ENCODE results near the gene FAM181B.
"Not testable (repeated sequence)": the region's sequence is repeated elsewhere in the genome, so short reads cannot be mapped to it uniquely, and the experiment has no call there.

FAM181B gene

GRCh38 chr11:82718307-82718706, 15.4 kb downstream of the FAM181B start:
- no peak for DNase-seq (ENCODE audit: low read depth, low spot score)
- Histone ChIP-seq H3K27me3 (ENCODE audit: control insufficient read depth, insufficient read depth, low read length) (no peaks in the 10 kb centered on the region), H3K4me1 (ENCODE audit: control insufficient read depth, insufficient read depth, low read length) (no peaks in the 10 kb centered on the region; the same call in 1 of the 2 replicates), H3K9me3 (ENCODE audit: control insufficient read depth, insufficient read depth, low read length) (no peaks in the 10 kb centered on the region), H3K4me3 (ENCODE audit: low read length) (no peak overlapping the region), H3K36me3 (ENCODE audit: control insufficient read depth, insufficient read depth, low read length) (no peaks in the 10 kb centered on the region), H3K27ac (ENCODE audit: low read length) (no peak overlapping the region)
- WGBS (ENCODE audit: insufficient coverage, insufficient read length) = no CpG with 5 or more reads among the region's 5 CpGs

- Histone ChIP-seq H3K27ac (ENCODE audit: low read length) (no peak overlapping the region), H3K27me3 (ENCODE audit: control insufficient read depth, insufficient read depth, low read length) (no peaks in the 10 kb centered on the region), H3K4me3 (ENCODE audit: low read length) (no peak overlapping the region), H3K4me1 (ENCODE audit: control insufficient read depth, insufficient read depth, low read length) (no peaks in the 10 kb centered on the region; the same call in 1 of the 2 replicates), H3K36me3 (ENCODE audit: control insufficient read depth, insufficient read depth, low read length) (no peaks in the 10 kb centered on the region), H3K9me3 (ENCODE audit: control insufficient read depth, insufficient read depth, low read length) (no peaks in the 10 kb centered on the region)
- DNase-seq (ENCODE audit: low read depth, low spot score) = no peak
- no CpG with 5 or more reads among the region's 14 CpGs for WGBS (ENCODE audit: insufficient coverage, insufficient read length)
Measured at GRCh38 chr11:82714346-82715174, 19.1 kb downstream of the FAM181B start.

- Histone ChIP-seq H3K27ac (ENCODE audit: low read length) (no peak overlapping the region), H3K36me3 (ENCODE audit: control insufficient read depth, insufficient read depth, low read length) (no peaks in the 10 kb centered on the region)
- no peak for DNase-seq (ENCODE audit: low read depth, low spot score)
Measured at GRCh38 chr11:82711648-82712047, 22.0 kb downstream of the FAM181B start.

GRCh38 chr11:82703796-82704195, 29.9 kb downstream of the FAM181B start:
- H3K9me3 ChIP-seq (ENCODE audit: control insufficient read depth, insufficient read depth, low read length) = no peaks in the 10 kb centered on the region
- no CpG with 5 or more reads among the region's 5 CpGs for WGBS (ENCODE audit: insufficient coverage, insufficient read length)
- no peak overlapping the region for H3K4me3 ChIP-seq (ENCODE audit: low read length)
- H3K27me3 ChIP-seq (ENCODE audit: control insufficient read depth, insufficient read depth, low read length) = no peaks in the 10 kb centered on the region
- no peak for DNase-seq (ENCODE audit: low read depth, low spot score)
- no peaks in the 10 kb centered on the region for H3K36me3 ChIP-seq (ENCODE audit: control insufficient read depth, insufficient read depth, low read length)
- no peaks in the 10 kb centered on the region for H3K4me1 ChIP-seq (ENCODE audit: control insufficient read depth, insufficient read depth, low read length)
- no peak overlapping the region for H3K27ac ChIP-seq (ENCODE audit: low read length)

More at GRCh38 chr11:82711648-82712047, 22.0 kb downstream of the FAM181B start:
- H3K4me3 ChIP-seq (ENCODE audit: low read length) = no peak overlapping the region
- H3K4me1 ChIP-seq (ENCODE audit: control insufficient read depth, insufficient read depth, low read length) = no peaks in the 10 kb centered on the region
- no peaks in the 10 kb centered on the region for H3K27me3 ChIP-seq (ENCODE audit: control insufficient read depth, insufficient read depth, low read length)
- H3K9me3 ChIP-seq (ENCODE audit: control insufficient read depth, insufficient read depth, low read length) = no peaks in the 10 kb centered on the region

- WGBS (ENCODE audit: insufficient coverage, insufficient read length) = no CpG with 5 or more reads among the region's 2 CpGs
- Histone ChIP-seq H3K36me3 (ENCODE audit: control insufficient read depth, insufficient read depth, low read length) (no peaks in the 10 kb centered on the region), H3K4me3 (ENCODE audit: low read length) (no peak overlapping the region), H3K27ac (ENCODE audit: low read length) (no peak overlapping the region), H3K4me1 (ENCODE audit: control insufficient read depth, insufficient read depth, low read length) (no peaks in the 10 kb centered on the region), H3K9me3 (ENCODE audit: control insufficient read depth, insufficient read depth, low read length) (no peaks in the 10 kb centered on the region), H3K27me3 (ENCODE audit: control insufficient read depth, insufficient read depth, low read length) (no peaks in the 10 kb centered on the region)
- no peak for DNase-seq (ENCODE audit: low read depth, low spot score)
Measured at GRCh38 chr11:82703226-82703625, 30.4 kb downstream of the FAM181B start.

GRCh38 chr11:82701847-82702520, 31.7 kb downstream of the FAM181B start:
- Histone ChIP-seq H3K9me3 (ENCODE audit: control insufficient read depth, insufficient read depth, low read length) (no peaks in the 10 kb centered on the region), H3K27ac (ENCODE audit: low read length) (no peak overlapping the region), H3K27me3 (ENCODE audit: control insufficient read depth, insufficient read depth, low read length) (no peaks in the 10 kb centered on the region), H3K36me3 (ENCODE audit: control insufficient read depth, insufficient read depth, low read length) (no peaks in the 10 kb centered on the region), H3K4me3 (ENCODE audit: low read length) (no peak overlapping the region), H3K4me1 (ENCODE audit: control insufficient read depth, insufficient read depth, low read length) (no peaks in the 10 kb centered on the region)
- no peak for DNase-seq (ENCODE audit: low read depth, low spot score)
- no CpG with 5 or more reads among the region's 7 CpGs for WGBS (ENCODE audit: insufficient coverage, insufficient read length)

- Histone ChIP-seq H3K27me3 (ENCODE audit: control insufficient read depth, insufficient read depth, low read length) (no peaks in the 10 kb centered on the region), H3K9me3 (ENCODE audit: control insufficient read depth, insufficient read depth, low read length) (no peaks in the 10 kb centered on the region), H3K4me1 (ENCODE audit: control insufficient read depth, insufficient read depth, low read length) (no peaks in the 10 kb centered on the region), H3K27ac (ENCODE audit: low read length) (no peak overlapping the region), H3K4me3 (ENCODE audit: low read length) (no peak overlapping the region), H3K36me3 (ENCODE audit: control insufficient read depth, insufficient read depth, low read length) (no peaks in the 10 kb centered on the region)
- no CpG with 5 or more reads among the region's 6 CpGs for WGBS (ENCODE audit: insufficient coverage, insufficient read length)
- DNase-seq (ENCODE audit: low read depth, low spot score) = no peak
Measured at GRCh38 chr11:82698576-82699352, 34.9 kb downstream of the FAM181B start.

- Histone ChIP-seq H3K27ac (ENCODE audit: low read length) (no peak overlapping the region), H3K4me1 (ENCODE audit: control insufficient read depth, insufficient read depth, low read length) (no peaks in the 10 kb centered on the region), H3K36me3 (ENCODE audit: control insufficient read depth, insufficient read depth, low read length) (no peaks in the 10 kb centered on the region), H3K27me3 (ENCODE audit: control insufficient read depth, insufficient read depth, low read length) (no peaks in the 10 kb centered on the region), H3K9me3 (ENCODE audit: control insufficient read depth, insufficient read depth, low read length) (no peaks in the 10 kb centered on the region), H3K4me3 (ENCODE audit: low read length) (no peak overlapping the region)
- no peak for DNase-seq (ENCODE audit: low read depth, low spot score)
Measured at GRCh38 chr11:82692981-82693380, 40.7 kb downstream of the FAM181B start.

- not testable (repeated sequence) for H3K36me3 ChIP-seq (ENCODE audit: control insufficient read depth, insufficient read depth, low read length); H3K27ac ChIP-seq (ENCODE audit: low read length); H3K27me3 ChIP-seq (ENCODE audit: control insufficient read depth, insufficient read depth, low read length); H3K4me1 ChIP-seq (ENCODE audit: control insufficient read depth, insufficient read depth, low read length); DNase-seq (ENCODE audit: low read depth, low spot score); H3K9me3 ChIP-seq (ENCODE audit: control insufficient read depth, insufficient read depth, low read length); H3K4me3 ChIP-seq (ENCODE audit: low read length)
- no CpG with 5 or more reads among the region's 23 CpGs for WGBS (ENCODE audit: insufficient coverage, insufficient read length)
Measured at GRCh38 chr11:82689347-82689746, 44.3 kb downstream of the FAM181B start.

- DNase-seq (ENCODE audit: low read depth, low spot score) = no peak
Measured at GRCh38 chr11:82686211-82686610, 47.5 kb downstream of the FAM181B start.

More at GRCh38 chr11:82686211-82686610, 47.5 kb downstream of the FAM181B start:
- Histone ChIP-seq H3K36me3 (ENCODE audit: control insufficient read depth, insufficient read depth, low read length) (no peaks in the 10 kb centered on the region), H3K27me3 (ENCODE audit: control insufficient read depth, insufficient read depth, low read length) (no peaks in the 10 kb centered on the region), H3K4me3 (ENCODE audit: low read length) (no peak overlapping the region), H3K4me1 (ENCODE audit: control insufficient read depth, insufficient read depth, low read length) (peaks cover 2% of the 10 kb centered on the region; the same call in 1 of the 2 replicates), H3K27ac (ENCODE audit: low read length) (no peak overlapping the region), H3K9me3 (ENCODE audit: control insufficient read depth, insufficient read depth, low read length) (no peaks in the 10 kb centered on the region)
- WGBS (ENCODE audit: insufficient coverage, insufficient read length) = no CpG with 5 or more reads among the region's 2 CpGs
